Ramos (cell line): ENCODE data around the gene EPHB3.
"Not testable (repeated sequence)": the region's sequence is repeated elsewhere in the genome, so short reads cannot be mapped to it uniquely, and the experiment has no call there.

Source experiments
- in situ Hi-C: fragments of 300-500 bp; cut with MboI; formaldehyde crosslinking; loops from one replicate; pipeline ENCODE4 v1.14.3; 2022; ENCODE audit warnings: low sequenced_read_pairs; ENCODE audit not compliant: unreplicated experiment

EPHB3 gene

GRCh38 chr3:184616436-184616835, 54.9 kb downstream of the EPHB3 start:
- in situ Hi-C loops: no loop called here

GRCh38 chr3:184617306-184617705, 55.7 kb downstream of the EPHB3 start:
- in situ Hi-C loops: not testable (repeated sequence)

GRCh38 chr3:184618811-184619210, 57.2 kb downstream of the EPHB3 start:
- in situ Hi-C loops: no loop called here

- in situ Hi-C loops: no loop called here
Observed at GRCh38 chr3:184619369-184619768, 57.8 kb downstream of the EPHB3 start.

GRCh38 chr3:184619787-184620430, 58.3 kb downstream of the EPHB3 start:
- in situ Hi-C loops: no loop called here

- in situ Hi-C loops: no loop called here
Observed at GRCh38 chr3:184620475-184621119, 59.0 kb downstream of the EPHB3 start.

GRCh38 chr3:184622156-184622555, 60.6 kb downstream of the EPHB3 start:
- in situ Hi-C loops: not testable (repeated sequence)

- in situ Hi-C loops: no loop called here
Observed at GRCh38 chr3:184626923-184627322, 65.3 kb downstream of the EPHB3 start.

- in situ Hi-C loops: no loop called here
Observed at GRCh38 chr3:184629555-184630160, 68.1 kb downstream of the EPHB3 start.

GRCh38 chr3:184630861-184631471, 69.4 kb downstream of the EPHB3 start:
- in situ Hi-C loops: no loop called here

GRCh38 chr3:184631472-184631861, 69.9 kb downstream of the EPHB3 start:
- in situ Hi-C loops: no loop called here
